HepG2 (cell line): ENCODE results near the gene CAMSAP2. TPM values are rescaled to one million over a fixed set of nuclear protein-coding genes. Genes with fewer than 3 reads are reported as not detected.

Experiments
- ATAC-seq: fragments of 200-7000 bp; cut with Tn5 transposase; 3 replicates; pipeline ENCODE4 v1.9.1; 2020; ENCODE audit warnings: mild to moderate bottlenecking, moderate library complexity
- BruUV-seq: library from RNA; stranded (reverse); fragments of 400-500 nt; replicated peaks from 2 replicates; lab custom pipeline; 2021; lab: Mats Ljungman, UMichigan
- CTCF ChIA-PET: fragments of 300-600 bp; formaldehyde crosslinking; extraction: SDS; loops from one replicate; lab custom pipeline; 2021; ENCODE audit warnings: low total read pairs, inconsistent platforms, low intra/inter-chr PET ratio; lab: Yijun Ruan, JAX
- POLR2A ChIA-PET: fragments of 350-600 bp; sonication (Branson Sonifier 250); formaldehyde crosslinking; loops from one replicate; lab custom pipeline; 2020; ENCODE audit warnings: antibody characterized with exemption, inconsistent platforms; lab: Yijun Ruan, JAX
- DNase-seq: peaks from one replicate; pipeline ENCODE4 v3.0.0-alpha.2; 2015; ENCODE audit warnings: low spot score
- FAIRE-seq: peaks from 3 replicates; lab custom pipeline; 2011; peaks lifted over from hg19 to GRCh38; lab: Jason Lieb, UNC
- H2AFZ ChIP-seq: one replicate; pipeline ENCODE4 v1.6.1; 2011; ENCODE audit warnings: low read length, inconsistent platforms
- H3K27ac ChIP-seq: fragments of 300-600 bp; 3 replicates; pipeline ENCODE4 v1.8.0; 2011; ENCODE audit warnings: mixed run types, mild to moderate bottlenecking, mixed read lengths, low read length, inconsistent platforms; ENCODE audit not compliant: insufficient read depth; ENCODE audit errors: extremely low read length
- H3K27me3 ChIP-seq, 2 experiments: fragments of 200-600 bp in 1 of 2; 2 replicates in 1 of 2; 3 replicates in 1 of 2; pipeline versions ENCODE4 v1.6.0 to v1.8.0; 2011; ENCODE audit warnings: low read length in 2 of 2, mild to moderate bottlenecking in 2 of 2, moderate library complexity in 2 of 2, inconsistent platforms in 1 of 2; ENCODE audit not compliant: insufficient read depth in 2 of 2, control insufficient read depth in 1 of 2
- H3K36me3 ChIP-seq, 2 experiments: fragments of 200-600 bp in 1 of 2; replicated peaks in 1 of 2; 2 replicates in 1 of 2; 3 replicates in 1 of 2; pipeline versions ENCODE4 v1.5.1 to v1.8.0; 2011; ENCODE audit warnings: low read length in 2 of 2, inconsistent platforms in 1 of 2; ENCODE audit not compliant: insufficient read depth in 2 of 2, control insufficient read depth in 1 of 2
- H3K4me1 ChIP-seq: 2 replicates; pipeline ENCODE4 v1.5.1; 2012; ENCODE audit warnings: low read length, inconsistent platforms; ENCODE audit not compliant: insufficient read depth
- H3K4me2 ChIP-seq: 2 replicates; pipeline ENCODE4 v1.6.0; 2011; ENCODE audit warnings: low read depth, low read length, inconsistent platforms
- H3K4me3 ChIP-seq, 3 experiments: fragments of 200-600 bp in 1 of 3; sonication (generic), shearing (Covaris generic) in 1 of 3; replicated peaks in 1 of 3; 2 replicates each; pipeline ENCODE4 v1.5.1; 2011 to 2016; ENCODE audit warnings: low read length in 3 of 3, inconsistent platforms in 2 of 3, low read depth in 2 of 3, mild to moderate bottlenecking in 2 of 3, control low read depth in 1 of 3, mixed read lengths in 1 of 3; ENCODE audit not compliant: insufficient read depth in 1 of 3
- H3K79me2 ChIP-seq: one replicate; pipeline ENCODE4 v1.6.1; 2011; ENCODE audit warnings: low read length, inconsistent platforms; ENCODE audit not compliant: insufficient read depth
- H3K9ac ChIP-seq: 2 replicates; pipeline ENCODE4 v1.6.0; 2011; ENCODE audit warnings: mild to moderate bottlenecking, low read depth, low read length, inconsistent platforms; ENCODE audit not compliant: insufficient read depth
- H3K9me3 ChIP-seq: 2 replicates; pipeline ENCODE4 v1.5.1; 2012; ENCODE audit warnings: mild to moderate bottlenecking, low read length
- H4K20me1 ChIP-seq: 2 replicates; pipeline ENCODE4 v1.6.0; 2011; ENCODE audit warnings: inconsistent platforms, mild to moderate bottlenecking, low read length, moderate library complexity; ENCODE audit not compliant: insufficient read depth
- ARID2 ChIP-seq: sonication (generic); formaldehyde crosslinking; IDR thresholded peaks from 2 replicates; pipeline ENCODE4 v1.8.1; 2022; ENCODE audit warnings: mild to moderate bottlenecking, missing genetic modification reagents, borderline replicate concordance
- CENPT ChIP-seq: sonication (generic); formaldehyde crosslinking; IDR thresholded peaks from 2 replicates; pipeline ENCODE4 v1.8.0; 2022; ENCODE audit warnings: low read depth, mild to moderate bottlenecking, moderate library complexity, missing genetic modification reagents
- FOSL2 ChIP-seq: sonication (generic); formaldehyde crosslinking; IDR thresholded peaks from 2 replicates; pipeline ENCODE4 v1.4.0; 2020; ENCODE audit warnings: missing genetic modification reagents
- NBN ChIP-seq: fragments of 450-650 bp; conservative IDR thresholded peaks from 2 replicates; pipeline ENCODE4 v1.6.1; 2017
- YY1 ChIP-seq: IDR thresholded peaks from 2 replicates; pipeline ENCODE4 v1.6.1; 2011; ENCODE audit warnings: low read length, low read depth, moderate library complexity, mild to moderate bottlenecking; ENCODE audit not compliant: insufficient read depth, insufficient replicate concordance
- ZNF326 ChIP-seq: sonication (generic); formaldehyde crosslinking; IDR thresholded peaks from 2 replicates; pipeline ENCODE4 v1.4.0; 2020; ENCODE audit warnings: missing genetic modification reagents, borderline replicate concordance
- ZNF510 ChIP-seq: sonication (generic); formaldehyde crosslinking; IDR thresholded peaks from 2 replicates; pipeline ENCODE4 v1.4.0; 2020; ENCODE audit warnings: low read depth, mild to moderate bottlenecking, missing genetic modification reagents
- ZNF614 ChIP-seq: IDR thresholded peaks from 2 replicates; pipeline ENCODE4 v1.6.1; 2018; ENCODE audit warnings: missing biosample characterization, missing genetic modification reagents, inconsistent platforms, borderline replicate concordance
- in situ Hi-C: cut with HindIII; loops from 2 replicates; pipeline ENCODE4 v1.10.0; 2017; ENCODE audit warnings: low pct_unique_long_range_greater_than_20kb; ENCODE audit not compliant: extremely low pct_ligation_motif_present
- intact Hi-C: fragments of 100-400 bp; cut with micrococcal nuclease; formaldehyde crosslinking; loops from one replicate; pipeline ENCODE4 v1.10.0; 2022; ENCODE audit not compliant: unreplicated experiment
- polyA plus RNA-seq, 8 experiments: library from polyadenylated mRNA; depleted of rRNA in 3 of 8; stranded (reverse) in 7 of 8; unstranded in 1 of 8; fragments of >200 nt; fragmentation: Illumina TruSeq in 4 of 8; extraction: Trizol in 4 of 8; gene quantifications; 2 replicates each; pipeline versions ENCODE4 v1.2.1 to v1.2.3, GENCODE V29; 2011 to 2016; ENCODE audit warnings: low read depth in 4 of 8, missing spikeins in 1 of 8, mixed read lengths in 1 of 8; ENCODE audit not compliant: insufficient read depth in 1 of 8
- total RNA-seq, 5 experiments: library from RNA; depleted of rRNA; stranded (reverse); fragments of >200 nt; fragmentation: Illumina TruSeq; extraction: Trizol; gene quantifications; 2 replicates each; pipeline ENCODE4 v1.2.3, GENCODE V29; 2016; ENCODE audit warnings: low read depth in 1 of 5
- TF ChIP-seq, protein P1 (sequence below): sonication (generic); formaldehyde crosslinking; IDR thresholded peaks from 2 replicates; pipeline ENCODE4 v1.4.0; 2020; ENCODE audit warnings: missing genetic modification reagents
- TF ChIP-seq, protein P2 (sequence below): sonication (generic); formaldehyde crosslinking; IDR thresholded peaks from 2 replicates; pipeline ENCODE4 v1.5.0; 2020; ENCODE audit warnings: missing genetic modification reagents
- TF ChIP-seq, protein P3 (sequence below): sonication (generic); formaldehyde crosslinking; IDR thresholded peaks from 2 replicates; pipeline ENCODE4 v1.4.0; 2020; ENCODE audit warnings: mild to moderate bottlenecking, missing genetic modification reagents

The CAMSAP2 gene
- total and polyA plus RNA-seq, 2 of the 13 experiments (the other 11 are each of a cell fraction or from before 2014, with no cell fraction given) = 3.4 to 8.2 TPM

DNA sequence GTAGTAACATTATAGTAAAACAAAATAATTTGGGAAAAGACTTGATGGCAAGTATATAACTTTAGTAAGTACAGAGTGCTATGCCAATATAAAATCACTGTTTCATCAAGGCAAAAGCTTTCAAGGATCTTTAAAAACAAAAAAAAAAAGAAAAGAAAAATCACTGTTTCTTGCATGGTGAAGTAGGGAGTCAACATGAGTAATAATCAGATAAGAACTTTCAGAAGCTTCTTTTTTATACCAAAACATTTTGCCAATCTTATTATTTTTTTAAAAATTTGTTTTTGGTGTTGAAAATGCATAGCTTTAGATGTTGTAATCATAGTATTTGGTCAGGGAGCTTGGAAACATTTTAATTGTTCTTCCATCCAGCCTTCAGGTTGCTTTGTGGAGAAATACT, 37.2 kb downstream of the CAMSAP2 start:
- H3K79me2 ChIP-seq = no peaks in the 10 kb centered on the region
- FAIRE-seq (no peak), ATAC-seq (no peak), DNase-seq (no peak)
- CTCF ChIA-PET = no interaction called here
- no peak overlapping the region for H3K4me3 ChIP-seq
- H2AFZ ChIP-seq = no peak overlapping the region
- in situ Hi-C loops (no loop called here), intact Hi-C loops (no loop called here)
- TF ChIP-seq ZNF510 = no peak
- POLR2A ChIA-PET = interaction anchor here (2.3 kb wide), 1 partner anchor 106 kb away, joined by 8 read pairs; the partner anchor contains the start of gene DDX59
- H3K27ac ChIP-seq = no peak overlapping the region
- H3K4me2 ChIP-seq = no peak overlapping the region
- peaks cover 13% of the 10 kb centered on the region for H3K4me1 ChIP-seq
- no peaks in the 10 kb centered on the region for H3K9me3 ChIP-seq
- 0 out of 5 replicates have a peak, but pooled peaks cover 0 to 5% of the 10 kb centered on the region in 2 experiments for H3K36me3 ChIP-seq
- no TSS peak for BruUV-seq
- H4K20me1 ChIP-seq = no peaks in the 10 kb centered on the region
- H3K9ac ChIP-seq = no peak overlapping the region
- no peaks in the 10 kb centered on the region; a peak in 1 of 5 replicates for H3K27me3 ChIP-seq

DNA sequence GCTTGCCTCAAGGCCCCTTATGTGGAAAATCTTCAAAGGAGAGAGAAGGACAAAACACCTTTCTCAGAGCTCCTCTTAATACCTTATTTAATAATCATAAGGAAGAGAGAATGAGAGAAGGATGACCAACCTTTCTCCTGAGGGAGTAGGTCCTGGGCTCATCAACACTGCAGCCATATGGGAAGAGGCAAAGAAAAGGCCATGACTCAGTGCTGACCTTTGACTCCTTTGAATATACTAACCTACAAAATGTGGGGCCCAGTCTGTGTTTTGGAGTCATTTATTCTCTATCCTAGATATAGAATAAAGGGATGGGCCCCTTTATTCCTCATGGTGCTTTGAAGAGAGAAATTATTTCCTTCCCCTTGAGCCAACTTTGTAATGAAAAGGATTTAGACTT, 38.3 kb downstream of the CAMSAP2 start:
- H2AFZ ChIP-seq = no peak overlapping the region
- no peak overlapping the region for H3K27ac ChIP-seq
- intact Hi-C loops = no loop called here
- H3K9ac ChIP-seq = no peak overlapping the region
- in situ Hi-C loops = no loop called here
- FAIRE-seq = no peak
- H3K79me2 ChIP-seq = no peaks in the 10 kb centered on the region
- peaks cover 13% of the 10 kb centered on the region for H3K4me1 ChIP-seq
- H3K9me3 ChIP-seq = no peaks in the 10 kb centered on the region
- no peak for ATAC-seq
- H3K4me3 ChIP-seq = no peak overlapping the region
- no peaks in the 10 kb centered on the region; a peak in 1 of 5 replicates for H3K27me3 ChIP-seq
- H4K20me1 ChIP-seq = no peaks in the 10 kb centered on the region
- no peak overlapping the region for H3K4me2 ChIP-seq
- POLR2A ChIA-PET = no interaction called here
- BruUV-seq = no TSS peak
- 0 out of 5 replicates have a peak, but pooled peaks cover 0 to 5% of the 10 kb centered on the region in 2 experiments for H3K36me3 ChIP-seq
- peak; percentile 5 for DNase-seq
- CTCF ChIA-PET = no interaction called here
- TF ChIP-seq NBN (no peak), YY1 (no peak), FOSL2 (peak; percentile 45; the same call in 1 of the 2 replicates), ARID2 (no peak), ZNF326 (no peak), CENPT (no peak), ZNF614 (CRISPR knock-in tag) (no peak)
- TF ChIP-seq, protein P1, sequence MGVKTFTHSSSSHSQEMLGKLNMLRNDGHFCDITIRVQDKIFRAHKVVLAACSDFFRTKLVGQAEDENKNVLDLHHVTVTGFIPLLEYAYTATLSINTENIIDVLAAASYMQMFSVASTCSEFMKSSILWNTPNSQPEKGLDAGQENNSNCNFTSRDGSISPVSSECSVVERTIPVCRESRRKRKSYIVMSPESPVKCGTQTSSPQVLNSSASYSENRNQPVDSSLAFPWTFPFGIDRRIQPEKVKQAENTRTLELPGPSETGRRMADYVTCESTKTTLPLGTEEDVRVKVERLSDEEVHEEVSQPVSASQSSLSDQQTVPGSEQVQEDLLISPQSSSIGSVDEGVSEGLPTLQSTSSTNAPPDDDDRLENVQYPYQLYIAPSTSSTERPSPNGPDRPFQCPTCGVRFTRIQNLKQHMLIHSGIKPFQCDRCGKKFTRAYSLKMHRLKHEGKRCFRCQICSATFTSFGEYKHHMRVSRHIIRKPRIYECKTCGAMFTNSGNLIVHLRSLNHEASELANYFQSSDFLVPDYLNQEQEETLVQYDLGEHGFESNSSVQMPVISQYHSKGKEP = no peak
- TF ChIP-seq, protein P2, sequence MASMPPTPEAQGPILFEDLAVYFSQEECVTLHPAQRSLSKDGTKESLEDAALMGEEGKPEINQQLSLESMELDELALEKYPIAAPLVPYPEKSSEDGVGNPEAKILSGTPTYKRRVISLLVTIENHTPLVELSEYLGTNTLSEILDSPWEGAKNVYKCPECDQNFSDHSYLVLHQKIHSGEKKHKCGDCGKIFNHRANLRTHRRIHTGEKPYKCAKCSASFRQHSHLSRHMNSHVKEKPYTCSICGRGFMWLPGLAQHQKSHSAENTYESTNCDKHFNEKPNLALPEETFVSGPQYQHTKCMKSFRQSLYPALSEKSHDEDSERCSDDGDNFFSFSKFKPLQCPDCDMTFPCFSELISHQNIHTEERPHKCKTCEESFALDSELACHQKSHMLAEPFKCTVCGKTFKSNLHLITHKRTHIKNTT (CRISPR knock-in tag) = no peak
- TF ChIP-seq, protein P3, sequence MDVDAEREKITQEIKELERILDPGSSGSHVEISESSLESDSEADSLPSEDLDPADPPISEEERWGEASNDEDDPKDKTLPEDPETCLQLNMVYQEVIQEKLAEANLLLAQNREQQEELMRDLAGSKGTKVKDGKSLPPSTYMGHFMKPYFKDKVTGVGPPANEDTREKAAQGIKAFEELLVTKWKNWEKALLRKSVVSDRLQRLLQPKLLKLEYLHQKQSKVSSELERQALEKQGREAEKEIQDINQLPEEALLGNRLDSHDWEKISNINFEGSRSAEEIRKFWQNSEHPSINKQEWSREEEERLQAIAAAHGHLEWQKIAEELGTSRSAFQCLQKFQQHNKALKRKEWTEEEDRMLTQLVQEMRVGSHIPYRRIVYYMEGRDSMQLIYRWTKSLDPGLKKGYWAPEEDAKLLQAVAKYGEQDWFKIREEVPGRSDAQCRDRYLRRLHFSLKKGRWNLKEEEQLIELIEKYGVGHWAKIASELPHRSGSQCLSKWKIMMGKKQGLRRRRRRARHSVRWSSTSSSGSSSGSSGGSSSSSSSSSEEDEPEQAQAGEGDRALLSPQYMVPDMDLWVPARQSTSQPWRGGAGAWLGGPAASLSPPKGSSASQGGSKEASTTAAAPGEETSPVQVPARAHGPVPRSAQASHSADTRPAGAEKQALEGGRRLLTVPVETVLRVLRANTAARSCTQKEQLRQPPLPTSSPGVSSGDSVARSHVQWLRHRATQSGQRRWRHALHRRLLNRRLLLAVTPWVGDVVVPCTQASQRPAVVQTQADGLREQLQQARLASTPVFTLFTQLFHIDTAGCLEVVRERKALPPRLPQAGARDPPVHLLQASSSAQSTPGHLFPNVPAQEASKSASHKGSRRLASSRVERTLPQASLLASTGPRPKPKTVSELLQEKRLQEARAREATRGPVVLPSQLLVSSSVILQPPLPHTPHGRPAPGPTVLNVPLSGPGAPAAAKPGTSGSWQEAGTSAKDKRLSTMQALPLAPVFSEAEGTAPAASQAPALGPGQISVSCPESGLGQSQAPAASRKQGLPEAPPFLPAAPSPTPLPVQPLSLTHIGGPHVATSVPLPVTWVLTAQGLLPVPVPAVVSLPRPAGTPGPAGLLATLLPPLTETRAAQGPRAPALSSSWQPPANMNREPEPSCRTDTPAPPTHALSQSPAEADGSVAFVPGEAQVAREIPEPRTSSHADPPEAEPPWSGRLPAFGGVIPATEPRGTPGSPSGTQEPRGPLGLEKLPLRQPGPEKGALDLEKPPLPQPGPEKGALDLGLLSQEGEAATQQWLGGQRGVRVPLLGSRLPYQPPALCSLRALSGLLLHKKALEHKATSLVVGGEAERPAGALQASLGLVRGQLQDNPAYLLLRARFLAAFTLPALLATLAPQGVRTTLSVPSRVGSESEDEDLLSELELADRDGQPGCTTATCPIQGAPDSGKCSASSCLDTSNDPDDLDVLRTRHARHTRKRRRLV = no peak
